Endothelial cell (in vitro differentiated cells): ENCODE data around the gene NDRG4. TPM values are rescaled to one million over a fixed set of nuclear protein-coding genes. Genes with fewer than 3 reads are reported as not detected.

Experiments
- DNase-seq: peaks from one replicate; pipeline ENCODE4 v3.0.0; 2021; ENCODE audit warnings: low spot score
- H3K27ac Mint-ChIP-seq: one replicate; pipeline ENCODE4 v1.8.0; 2021; ENCODE audit warnings: mixed read lengths, inconsistent platforms; ENCODE audit not compliant: unreplicated experiment
- H3K27me3 Mint-ChIP-seq: one replicate; pipeline ENCODE4 v1.8.0; 2021; ENCODE audit warnings: mild to moderate bottlenecking, moderate library complexity, mixed read lengths, inconsistent platforms; ENCODE audit not compliant: unreplicated experiment
- H3K36me3 Mint-ChIP-seq: one replicate; pipeline ENCODE4 v1.8.0; 2021; ENCODE audit warnings: mild to moderate bottlenecking, low read depth, mixed read lengths, inconsistent platforms; ENCODE audit not compliant: unreplicated experiment
- H3K4me1 Mint-ChIP-seq: one replicate; pipeline ENCODE4 v1.8.0; 2021; ENCODE audit warnings: mild to moderate bottlenecking, mixed read lengths, inconsistent platforms; ENCODE audit not compliant: unreplicated experiment
- H3K4me3 Mint-ChIP-seq: one replicate; pipeline ENCODE4 v1.8.0; 2021; ENCODE audit warnings: mild to moderate bottlenecking, mixed read lengths, inconsistent platforms; ENCODE audit not compliant: unreplicated experiment
- H3K9me3 Mint-ChIP-seq: one replicate; pipeline ENCODE4 v1.8.0; 2021; ENCODE audit warnings: mixed read lengths, inconsistent platforms; ENCODE audit not compliant: unreplicated experiment
- CTCF ChIP-seq: fragments of 200-600 bp; sonication (generic); IDR thresholded peaks from one replicate; pipeline ENCODE4 v1.5.0; 2021; ENCODE audit warnings: antibody characterized with exemption; ENCODE audit not compliant: unreplicated experiment
- total RNA-seq: library from RNA; stranded (reverse); fragmentation: NEBNext Ultra II Directional; extraction: Animal tissue kit (Norgen Biotek cat#: 25700); gene quantifications from one replicate; pipeline ENCODE4 v1.2.1, GENCODE V29; 2021; ENCODE audit not compliant: unreplicated experiment

Gene NDRG4
- total RNA-seq, 1 donor from 2014 or later = 5.9 TPM

GRCh38 chr16:58503166-58503862 lies 3.4 kb downstream of the NDRG4 start:
- Mint-ChIP-seq H3K4me3 (no peak overlapping the region), H3K27me3 (peaks cover 7% of the 10 kb centered on the region), H3K9me3 (no peaks in the 10 kb centered on the region), H3K4me1 (peaks cover 2% of the 10 kb centered on the region), H3K36me3 (peaks cover 3% of the 10 kb centered on the region), H3K27ac (no peak overlapping the region)
- no peak for TF ChIP-seq CTCF
- no peak for DNase-seq

GRCh38 chr16:58503863-58504688 lies 4.1 kb downstream of the NDRG4 start:
- DNase-seq = no peak
- H3K9me3 Mint-ChIP-seq = no peaks in the 10 kb centered on the region
- H3K4me3 Mint-ChIP-seq = no peak overlapping the region
- peaks cover 2% of the 10 kb centered on the region for H3K4me1 Mint-ChIP-seq
- H3K27ac Mint-ChIP-seq = no peak overlapping the region
- H3K27me3 Mint-ChIP-seq = peaks cover 4% of the 10 kb centered on the region
- H3K36me3 Mint-ChIP-seq = peaks cover 3% of the 10 kb centered on the region
- no peak for TF ChIP-seq CTCF

- Mint-ChIP-seq H3K4me1 (peaks cover 2% of the 10 kb centered on the region), H3K36me3 (peaks cover 3% of the 10 kb centered on the region), H3K27ac (no peak overlapping the region), H3K9me3 (no peaks in the 10 kb centered on the region), H3K27me3 (peaks cover 4% of the 10 kb centered on the region), H3K4me3 (no peak overlapping the region)
- TF ChIP-seq CTCF = no peak
- DNase-seq = no peak
Observed at GRCh38 chr16:58506241-58507194, 6.6 kb downstream of the NDRG4 start.

- Mint-ChIP-seq H3K27ac (peak overlapping the region; percentile 18), H3K9me3 (no peaks in the 10 kb centered on the region), H3K27me3 (peaks cover 4% of the 10 kb centered on the region), H3K4me1 (peaks cover 2% of the 10 kb centered on the region), H3K4me3 (no peak overlapping the region), H3K36me3 (peaks cover 3% of the 10 kb centered on the region)
- no peak for TF ChIP-seq CTCF
- DNase-seq = no peak
Observed at GRCh38 chr16:58507195-58507962, 7.4 kb downstream of the NDRG4 start.
